Measurements from ENCODE around the gene GLRA2. TPM values are rescaled to one million over a fixed set of nuclear protein-coding genes. Genes with fewer than 3 reads are reported as not detected.

Gene GLRA2
- total and polyA plus RNA-seq, 10 of the 15 experiments (the other 5 are each of a cell fraction or from before 2014, with no cell fraction given), result 0.01 TPM; not detected in 9

DNA sequence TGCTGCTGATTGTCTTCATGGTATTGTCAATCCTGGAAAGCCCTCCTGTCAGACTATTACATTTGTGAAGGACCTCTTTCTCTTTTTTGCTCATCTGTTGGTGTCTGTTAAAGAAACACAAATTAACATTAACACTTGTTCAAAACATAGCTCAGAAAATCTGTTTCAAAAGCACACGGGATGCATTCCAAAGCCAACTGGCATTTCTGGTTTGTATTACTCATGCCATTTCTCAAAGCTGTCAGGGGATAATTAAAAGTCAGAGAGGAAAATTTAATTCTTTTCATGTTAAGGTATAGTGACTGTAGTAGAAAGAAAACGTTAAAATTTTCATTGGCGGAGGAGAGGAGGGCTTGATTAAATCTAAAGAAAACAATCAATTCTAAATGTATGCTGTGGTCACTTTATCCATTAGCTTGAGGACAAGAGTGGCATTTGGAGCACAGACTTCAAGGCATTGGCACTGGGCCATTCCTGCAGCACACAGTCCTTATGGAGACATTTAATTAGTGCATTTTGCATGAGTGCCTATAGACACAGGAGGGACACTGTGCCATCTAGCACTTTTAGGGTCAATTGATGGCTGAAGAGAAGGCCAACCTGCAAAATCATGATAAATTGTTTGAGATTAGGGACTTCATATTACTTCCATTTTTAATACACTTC is 21.2 kb upstream of the GLRA2 start:
- BruUV-seq (replicated peaks), result no TSS peak
- no peak for FAIRE-seq
- H4K20me1 ChIP-seq (ENCODE audit: control insufficient read depth, insufficient read depth), result no peaks in the 10 kb centered on the region

More for the DNA sequence above, 21.2 kb upstream of the GLRA2 start:
- 43% methylated on average over 3 of the region's 3 CpGs for WGBS (ENCODE audit: insufficient coverage, insufficient replicate concordance, low lambda C conversion rate, missing lambda C conversion rate)
- DNase-seq (ENCODE audit: low read depth, low spot score) (no peak), ATAC-seq (no peak)
- intact Hi-C loops (cut with micrococcal nuclease; ENCODE audit: unreplicated experiment) (no loop called here), in situ Hi-C loops (cut with MboI) (no loop called here)
- ChIA-PET POLR2A (interaction anchor here (0.6 kb wide), 1 partner anchor 1831 kb away, joined by 3 read pairs; no protein-coding TSS in a partner anchor), SMC1A (ENCODE audit: uncharacterized antibody, unreplicated experiment) (interaction anchor here (0.6 to 2.1 kb wide), 2 partner anchors 11 kb away, joined by 3 to 7 read pairs; no protein-coding TSS in a partner anchor), CTCF (no interaction called here), RAD21 (ENCODE audit: unreplicated experiment) (no interaction called here)
- H3K9me3 ChIP-seq (replicated peaks; ENCODE audit: control insufficient read depth, insufficient read depth, low read length), result no peaks in the 10 kb centered on the region
- H3K4me1 ChIP-seq (ENCODE audit: control insufficient read depth, insufficient read depth, low read length), result no peaks in the 10 kb centered on the region
- no peak overlapping the region for H2AFZ ChIP-seq (ENCODE audit: control insufficient read depth, low read depth, low read length)
- H3K4me2 ChIP-seq (ENCODE audit: control insufficient read depth, insufficient read depth), result no peak overlapping the region
- H3K4me3 ChIP-seq, result no peak overlapping the region
- no peaks in the 10 kb centered on the region for H3K27me3 ChIP-seq (replicated peaks in 1 of 2; ENCODE audit: control insufficient read depth in 2 of 2, insufficient read depth in 2 of 2, low read length in 1 of 2)
- H3K79me2 ChIP-seq (ENCODE audit: control insufficient read depth, insufficient read depth, low read length), result no peaks in the 10 kb centered on the region
- H3K27ac ChIP-seq (ENCODE audit: control insufficient read depth, insufficient read depth), result no peak overlapping the region
- H3K9ac ChIP-seq (ENCODE audit: control insufficient read depth, insufficient read depth, low read length), result no peak overlapping the region
- TF ChIP-seq RFX5 (IDR thresholded peaks at IDR 0.05; ENCODE audit: low read depth, low read length), result no peak
- no peak for TF ChIP-seq DPF2 (IDR thresholded peaks at IDR 0.05)
- no peak for TF ChIP-seq JUND (IDR thresholded peaks at IDR 0.05; ENCODE audit: low read depth, low read length)
- TF ChIP-seq, protein P1, sequence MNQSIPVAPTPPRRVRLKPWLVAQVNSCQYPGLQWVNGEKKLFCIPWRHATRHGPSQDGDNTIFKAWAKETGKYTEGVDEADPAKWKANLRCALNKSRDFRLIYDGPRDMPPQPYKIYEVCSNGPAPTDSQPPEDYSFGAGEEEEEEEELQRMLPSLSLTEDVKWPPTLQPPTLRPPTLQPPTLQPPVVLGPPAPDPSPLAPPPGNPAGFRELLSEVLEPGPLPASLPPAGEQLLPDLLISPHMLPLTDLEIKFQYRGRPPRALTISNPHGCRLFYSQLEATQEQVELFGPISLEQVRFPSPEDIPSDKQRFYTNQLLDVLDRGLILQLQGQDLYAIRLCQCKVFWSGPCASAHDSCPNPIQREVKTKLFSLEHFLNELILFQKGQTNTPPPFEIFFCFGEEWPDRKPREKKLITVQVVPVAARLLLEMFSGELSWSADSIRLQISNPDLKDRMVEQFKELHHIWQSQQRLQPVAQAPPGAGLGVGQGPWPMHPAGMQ (IDR thresholded peaks at IDR 0.05; ENCODE audit: borderline replicate concordance), result no peak
- no peak for TF ChIP-seq ZNF24 (IDR thresholded peaks at IDR 0.05)
- TF ChIP-seq, protein P2, sequence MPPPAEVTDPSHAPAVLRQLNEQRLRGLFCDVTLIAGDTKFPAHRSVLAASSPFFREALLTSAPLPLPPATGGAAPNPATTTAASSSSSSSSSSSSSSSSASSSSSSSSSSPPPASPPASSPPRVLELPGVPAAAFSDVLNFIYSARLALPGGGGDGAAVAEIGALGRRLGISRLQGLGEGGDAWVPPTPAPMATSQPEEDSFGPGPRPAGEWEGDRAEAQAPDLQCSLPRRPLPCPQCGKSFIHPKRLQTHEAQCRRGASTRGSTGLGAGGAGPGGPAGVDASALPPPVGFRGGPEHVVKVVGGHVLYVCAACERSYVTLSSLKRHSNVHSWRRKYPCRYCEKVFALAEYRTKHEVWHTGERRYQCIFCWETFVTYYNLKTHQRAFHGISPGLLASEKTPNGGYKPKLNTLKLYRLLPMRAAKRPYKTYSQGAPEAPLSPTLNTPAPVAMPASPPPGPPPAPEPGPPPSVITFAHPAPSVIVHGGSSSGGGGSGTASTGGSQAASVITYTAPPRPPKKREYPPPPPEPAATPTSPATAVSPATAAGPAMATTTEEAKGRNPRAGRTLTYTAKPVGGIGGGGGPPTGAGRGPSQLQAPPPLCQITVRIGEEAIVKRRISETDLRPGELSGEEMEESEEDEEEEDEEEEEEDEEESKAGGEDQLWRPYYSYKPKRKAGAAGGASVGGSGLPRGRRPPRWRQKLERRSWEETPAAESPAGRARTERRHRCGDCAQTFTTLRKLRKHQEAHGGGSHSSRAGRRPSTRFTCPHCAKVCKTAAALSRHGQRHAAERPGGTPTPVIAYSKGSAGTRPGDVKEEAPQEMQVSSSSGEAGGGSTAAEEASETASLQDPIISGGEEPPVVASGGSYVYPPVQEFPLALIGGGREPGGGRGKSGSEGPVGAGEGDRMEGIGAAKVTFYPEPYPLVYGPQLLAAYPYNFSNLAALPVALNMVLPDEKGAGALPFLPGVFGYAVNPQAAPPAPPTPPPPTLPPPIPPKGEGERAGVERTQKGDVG (CRISPR knock-in tag; IDR thresholded peaks at IDR 0.05), result no peak
- no peak for TF ChIP-seq SIX5 (IDR thresholded peaks at IDR 0.05; ENCODE audit: low read depth, low read length, severe bottlenecking)
- no peak for TF ChIP-seq YBX1 (IDR thresholded peaks at IDR 0.05)
- TF ChIP-seq NFIC (IDR thresholded peaks at IDR 0.05; ENCODE audit: low read depth, low read length), result no peak
- no peak for TF ChIP-seq TCF12 (IDR thresholded peaks at IDR 0.05; ENCODE audit: low read depth, low read length)
- TF ChIP-seq HCFC1 (IDR thresholded peaks at IDR 0.05; ENCODE audit: low read length), result no peak
- no peak for TF ChIP-seq EGR1 (IDR thresholded peaks at IDR 0.05; ENCODE audit: borderline replicate concordance in 1 of 2, low read depth in 2 of 2, low read length in 2 of 2)
- TF ChIP-seq, protein P3, sequence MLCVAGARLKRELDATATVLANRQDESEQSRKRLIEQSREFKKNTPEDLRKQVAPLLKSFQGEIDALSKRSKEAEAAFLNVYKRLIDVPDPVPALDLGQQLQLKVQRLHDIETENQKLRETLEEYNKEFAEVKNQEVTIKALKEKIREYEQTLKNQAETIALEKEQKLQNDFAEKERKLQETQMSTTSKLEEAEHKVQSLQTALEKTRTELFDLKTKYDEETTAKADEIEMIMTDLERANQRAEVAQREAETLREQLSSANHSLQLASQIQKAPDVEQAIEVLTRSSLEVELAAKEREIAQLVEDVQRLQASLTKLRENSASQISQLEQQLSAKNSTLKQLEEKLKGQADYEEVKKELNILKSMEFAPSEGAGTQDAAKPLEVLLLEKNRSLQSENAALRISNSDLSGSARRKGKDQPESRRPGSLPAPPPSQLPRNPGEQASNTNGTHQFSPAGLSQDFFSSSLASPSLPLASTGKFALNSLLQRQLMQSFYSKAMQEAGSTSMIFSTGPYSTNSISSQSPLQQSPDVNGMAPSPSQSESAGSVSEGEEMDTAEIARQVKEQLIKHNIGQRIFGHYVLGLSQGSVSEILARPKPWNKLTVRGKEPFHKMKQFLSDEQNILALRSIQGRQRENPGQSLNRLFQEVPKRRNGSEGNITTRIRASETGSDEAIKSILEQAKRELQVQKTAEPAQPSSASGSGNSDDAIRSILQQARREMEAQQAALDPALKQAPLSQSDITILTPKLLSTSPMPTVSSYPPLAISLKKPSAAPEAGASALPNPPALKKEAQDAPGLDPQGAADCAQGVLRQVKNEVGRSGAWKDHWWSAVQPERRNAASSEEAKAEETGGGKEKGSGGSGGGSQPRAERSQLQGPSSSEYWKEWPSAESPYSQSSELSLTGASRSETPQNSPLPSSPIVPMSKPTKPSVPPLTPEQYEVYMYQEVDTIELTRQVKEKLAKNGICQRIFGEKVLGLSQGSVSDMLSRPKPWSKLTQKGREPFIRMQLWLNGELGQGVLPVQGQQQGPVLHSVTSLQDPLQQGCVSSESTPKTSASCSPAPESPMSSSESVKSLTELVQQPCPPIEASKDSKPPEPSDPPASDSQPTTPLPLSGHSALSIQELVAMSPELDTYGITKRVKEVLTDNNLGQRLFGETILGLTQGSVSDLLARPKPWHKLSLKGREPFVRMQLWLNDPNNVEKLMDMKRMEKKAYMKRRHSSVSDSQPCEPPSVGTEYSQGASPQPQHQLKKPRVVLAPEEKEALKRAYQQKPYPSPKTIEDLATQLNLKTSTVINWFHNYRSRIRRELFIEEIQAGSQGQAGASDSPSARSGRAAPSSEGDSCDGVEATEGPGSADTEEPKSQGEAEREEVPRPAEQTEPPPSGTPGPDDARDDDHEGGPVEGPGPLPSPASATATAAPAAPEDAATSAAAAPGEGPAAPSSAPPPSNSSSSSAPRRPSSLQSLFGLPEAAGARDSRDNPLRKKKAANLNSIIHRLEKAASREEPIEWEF (IDR thresholded peaks at IDR 0.05; ENCODE audit: insufficient replicate concordance, low read depth, low read length), result no peak
- TF ChIP-seq ATF7 (IDR thresholded peaks at IDR 0.05; ENCODE audit: low read depth), result no peak
- TF ChIP-seq EZH2 (IDR thresholded peaks at IDR 0.05; ENCODE audit: borderline replicate concordance, control insufficient read depth, low read depth, low read length), result no peak
- H3K36me3 ChIP-seq (ENCODE audit: control insufficient read depth in 2 of 2, insufficient read depth in 2 of 2, low read length in 1 of 2), result no peaks in the 10 kb centered on the region
